GM06990 (cell line): ENCODE measurements around the gene PITRM1.

ENCODE experiments used
- DNase-seq: peaks from one replicate; pipeline ENCODE4 v3.0.0-alpha.2; 2011; ENCODE audit not compliant: insufficient read length; ENCODE audit errors: extremely low read depth
- H3K27me3 ChIP-seq: replicated peaks from 2 replicates; pipeline ENCODE4 v1.6.0; 2011; ENCODE audit warnings: low read length; ENCODE audit not compliant: control insufficient read depth, insufficient read depth
- H3K36me3 ChIP-seq: 2 replicates; pipeline ENCODE4 v1.5.1; 2011; ENCODE audit warnings: low read length; ENCODE audit not compliant: control insufficient read depth, insufficient read depth
- H3K4me3 ChIP-seq: replicated peaks from 2 replicates; pipeline ENCODE4 v1.5.1; 2011; ENCODE audit warnings: low read depth, mild to moderate bottlenecking, control low read depth, low read length
- CTCF ChIP-seq: IDR thresholded peaks from 2 replicates; pipeline ENCODE4 v1.5.1; 2011; ENCODE audit warnings: low read length, control low read depth, mild to moderate bottlenecking, inconsistent platforms; ENCODE audit not compliant: insufficient read depth, poor library complexity, severe bottlenecking

The PITRM1 gene

GRCh38 chr10:3127921-3128320, 44.7 kb downstream of the PITRM1 start:
- no peak for TF ChIP-seq CTCF
- DNase-seq, result no peak
- Histone ChIP-seq H3K4me3 (no peak overlapping the region), H3K27me3 (no peaks in the 10 kb centered on the region), H3K36me3 (peaks cover 41% of the 10 kb centered on the region)

- no peak for TF ChIP-seq CTCF
- H3K36me3 ChIP-seq, result peaks cover 45% of the 10 kb centered on the region
- no peak for DNase-seq
Observed at GRCh38 chr10:3126741-3127346, 45.7 kb downstream of the PITRM1 start.

GRCh38 chr10:3126249-3126648, 46.3 kb downstream of the PITRM1 start:
- no peak for DNase-seq
- no peak for TF ChIP-seq CTCF
- H3K27me3 ChIP-seq, result no peaks in the 10 kb centered on the region
- H3K4me3 ChIP-seq, result no peak overlapping the region
- peaks cover 45% of the 10 kb centered on the region for H3K36me3 ChIP-seq

More at GRCh38 chr10:3126741-3127346, 45.7 kb downstream of the PITRM1 start:
- no peaks in the 10 kb centered on the region for H3K27me3 ChIP-seq
- H3K4me3 ChIP-seq, result no peak overlapping the region

GRCh38 chr10:3125527-3126170, 46.9 kb downstream of the PITRM1 start:
- DNase-seq, result no peak
- Histone ChIP-seq H3K36me3 (peaks cover 45% of the 10 kb centered on the region), H3K27me3 (no peaks in the 10 kb centered on the region), H3K4me3 (no peak overlapping the region)
- TF ChIP-seq CTCF, result no peak

GRCh38 chr10:3124412-3125175, 48.0 kb downstream of the PITRM1 start:
- H3K36me3 ChIP-seq, result peaks cover 42% of the 10 kb centered on the region
- H3K27me3 ChIP-seq, result no peaks in the 10 kb centered on the region
- TF ChIP-seq CTCF, result no peak

More at GRCh38 chr10:3124412-3125175, 48.0 kb downstream of the PITRM1 start:
- no peak for DNase-seq
- H3K4me3 ChIP-seq, result no peak overlapping the region
